H7 (cell line): ENCODE measurements around the gene GNG13. TPM values are rescaled to one million over a fixed set of nuclear protein-coding genes. Genes with fewer than 3 reads are reported as not detected.

Experiments used
- DNase-seq: peaks from one replicate; pipeline ENCODE4 v3.0.0; 2012
- H3K27me3 ChIP-seq: 2 replicates; pipeline ENCODE4 v1.6.0; 2011; ENCODE audit warnings: mild to moderate bottlenecking, low read length; ENCODE audit not compliant: control insufficient read depth, insufficient read depth
- H3K36me3 ChIP-seq: replicated peaks from 2 replicates; pipeline ENCODE4 v1.5.1; 2011; ENCODE audit warnings: low read length; ENCODE audit not compliant: control insufficient read depth, insufficient read depth
- H3K4me3 ChIP-seq: 2 replicates; pipeline ENCODE4 v1.5.1; 2011; ENCODE audit warnings: low read depth, mild to moderate bottlenecking, control low read depth, low read length, moderate library complexity; ENCODE audit not compliant: insufficient read depth
- total RNA-seq: library from RNA; depleted of rRNA; stranded (reverse); fragments of >200 nt; shearing (Covaris generic); gene quantifications from 2 replicates; pipeline ENCODE4 v1.2.3, GENCODE V29; 2014

GNG13 gene
- total RNA-seq, 1 experiment from 2014 or later, result not detected

DNA sequence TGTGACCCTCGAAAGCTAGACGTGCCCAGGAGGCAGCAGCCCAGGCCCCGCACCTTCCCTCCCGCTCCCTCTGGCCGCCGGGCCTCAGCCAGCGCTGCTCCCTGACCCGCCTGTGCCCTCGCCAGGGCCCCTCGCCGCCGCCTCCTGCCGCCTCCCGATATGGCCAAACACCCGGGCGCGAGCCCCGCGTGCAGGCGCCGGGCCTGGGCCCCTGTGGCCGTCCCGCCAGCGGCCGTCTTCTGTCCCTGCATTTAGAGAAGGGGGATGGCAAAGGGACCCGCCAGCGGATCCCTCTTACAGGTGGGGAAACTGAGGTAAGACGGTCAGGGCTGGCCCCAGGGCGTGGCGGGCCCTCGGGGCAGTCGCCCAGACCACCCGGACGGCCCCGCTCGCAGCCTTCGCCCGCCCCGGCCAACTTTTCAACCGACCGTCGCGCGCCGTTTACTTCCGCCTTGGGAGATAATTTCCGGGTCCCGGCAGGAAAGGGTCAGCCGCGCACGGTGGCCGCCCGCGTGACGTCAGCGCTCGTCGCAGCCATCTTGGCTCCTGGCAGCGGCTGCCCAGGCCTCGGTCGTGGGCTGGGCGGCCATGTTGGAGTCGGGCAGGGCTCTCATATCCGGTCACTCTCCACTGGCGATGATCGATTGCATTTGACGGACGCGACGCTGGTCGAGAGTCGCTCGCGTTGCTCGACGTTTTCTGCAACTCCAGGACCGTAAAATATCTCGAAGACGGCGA is 7.0 kb upstream of the GNG13 start:
- Histone ChIP-seq H3K36me3 (no peaks in the 10 kb centered on the region), H3K27me3 (peaks cover 5% of the 10 kb centered on the region; the same call in 1 of the 2 replicates), H3K4me3 (peak overlapping the region; percentile 69)
- DNase-seq, result peak; percentile 96

DNA sequence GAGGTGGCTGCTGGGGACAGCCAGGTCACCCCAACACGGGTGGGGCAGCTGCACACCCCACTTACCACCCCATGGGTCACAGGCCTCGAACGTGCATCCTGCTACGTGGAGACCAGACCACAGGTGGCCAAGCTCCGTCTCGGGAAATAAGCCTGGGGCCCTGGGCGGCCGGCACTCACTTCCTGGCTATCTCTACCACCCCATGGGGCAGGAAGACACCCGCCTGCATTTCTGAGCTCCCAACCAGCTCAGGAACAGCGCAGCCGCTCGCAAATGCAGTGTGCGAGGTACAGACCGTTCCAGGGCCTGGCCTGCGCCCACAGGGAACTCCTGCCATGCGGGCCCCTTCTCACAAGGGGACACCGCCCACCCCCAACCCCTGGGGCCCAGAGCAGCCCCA is 4.9 kb upstream of the GNG13 start:
- H3K36me3 ChIP-seq, result no peaks in the 10 kb centered on the region
- no peak for DNase-seq
- H3K27me3 ChIP-seq, result peaks cover 7% of the 10 kb centered on the region
- no peak overlapping the region for H3K4me3 ChIP-seq

DNA sequence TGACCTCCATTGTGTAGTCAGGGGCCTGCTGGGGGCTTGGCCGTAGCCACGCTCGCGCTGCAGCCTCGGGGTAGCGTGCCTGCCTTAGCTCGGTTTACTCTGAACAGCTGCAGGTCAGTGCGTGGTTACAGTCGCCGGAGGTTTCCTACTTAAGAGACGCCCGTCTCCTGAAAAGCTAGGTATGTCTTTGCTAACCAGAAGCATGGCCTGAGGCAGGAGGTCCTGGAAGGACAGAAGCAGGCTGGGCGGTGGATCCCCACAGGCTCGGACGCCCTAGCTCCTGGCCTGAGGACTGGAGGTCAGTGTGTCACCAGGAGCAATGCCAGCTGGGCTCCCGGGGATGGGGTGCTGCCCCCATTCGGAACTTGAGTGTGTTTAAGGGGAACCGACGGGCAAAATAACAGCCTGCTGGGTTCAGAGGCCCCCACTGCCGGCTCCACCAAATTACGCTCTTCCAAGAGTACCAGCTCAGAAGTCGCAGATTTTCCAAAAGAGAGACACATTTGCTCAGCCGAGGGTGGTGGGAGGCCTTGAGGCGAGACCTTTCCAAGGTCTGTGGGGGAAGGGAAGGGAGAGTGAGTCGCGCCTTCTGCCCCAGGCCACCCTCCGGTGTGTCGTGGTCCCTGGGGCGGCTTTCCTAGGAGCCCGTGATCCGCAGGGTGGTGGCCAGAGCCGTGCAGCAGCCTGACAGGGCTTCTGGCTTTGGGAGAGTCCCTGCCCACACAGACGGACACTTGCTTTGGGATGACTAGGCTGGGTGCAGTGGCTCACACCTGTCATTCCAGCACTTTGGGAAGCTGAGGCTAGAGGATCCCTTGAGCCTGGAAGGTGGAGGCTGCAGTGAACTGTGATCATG is 3.9 kb upstream of the GNG13 start:
- no peaks in the 10 kb centered on the region for H3K36me3 ChIP-seq
- peak; percentile 69 for DNase-seq
- H3K27me3 ChIP-seq, result peaks cover 10% of the 10 kb centered on the region
- no peak overlapping the region for H3K4me3 ChIP-seq

DNA sequence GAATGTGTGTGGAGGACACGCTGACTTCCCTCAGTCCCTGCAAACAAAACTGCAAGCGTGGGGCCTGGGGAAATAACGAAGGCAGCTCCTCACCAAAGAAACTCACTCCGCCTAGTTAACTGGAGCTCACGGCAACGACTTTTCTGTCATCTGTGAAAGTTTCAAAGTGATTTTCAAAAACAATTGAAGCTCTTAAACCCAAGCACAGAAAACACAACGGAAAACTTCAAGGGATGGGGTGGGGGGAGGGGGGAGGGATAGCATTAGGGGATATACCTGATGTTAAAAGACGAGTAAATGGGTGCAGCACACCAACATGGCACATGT is 3.2 kb upstream of the GNG13 start:
- Histone ChIP-seq H3K27me3 (peaks cover 12% of the 10 kb centered on the region), H3K36me3 (no peaks in the 10 kb centered on the region), H3K4me3 (no peak overlapping the region)
- DNase-seq, result no peak

DNA sequence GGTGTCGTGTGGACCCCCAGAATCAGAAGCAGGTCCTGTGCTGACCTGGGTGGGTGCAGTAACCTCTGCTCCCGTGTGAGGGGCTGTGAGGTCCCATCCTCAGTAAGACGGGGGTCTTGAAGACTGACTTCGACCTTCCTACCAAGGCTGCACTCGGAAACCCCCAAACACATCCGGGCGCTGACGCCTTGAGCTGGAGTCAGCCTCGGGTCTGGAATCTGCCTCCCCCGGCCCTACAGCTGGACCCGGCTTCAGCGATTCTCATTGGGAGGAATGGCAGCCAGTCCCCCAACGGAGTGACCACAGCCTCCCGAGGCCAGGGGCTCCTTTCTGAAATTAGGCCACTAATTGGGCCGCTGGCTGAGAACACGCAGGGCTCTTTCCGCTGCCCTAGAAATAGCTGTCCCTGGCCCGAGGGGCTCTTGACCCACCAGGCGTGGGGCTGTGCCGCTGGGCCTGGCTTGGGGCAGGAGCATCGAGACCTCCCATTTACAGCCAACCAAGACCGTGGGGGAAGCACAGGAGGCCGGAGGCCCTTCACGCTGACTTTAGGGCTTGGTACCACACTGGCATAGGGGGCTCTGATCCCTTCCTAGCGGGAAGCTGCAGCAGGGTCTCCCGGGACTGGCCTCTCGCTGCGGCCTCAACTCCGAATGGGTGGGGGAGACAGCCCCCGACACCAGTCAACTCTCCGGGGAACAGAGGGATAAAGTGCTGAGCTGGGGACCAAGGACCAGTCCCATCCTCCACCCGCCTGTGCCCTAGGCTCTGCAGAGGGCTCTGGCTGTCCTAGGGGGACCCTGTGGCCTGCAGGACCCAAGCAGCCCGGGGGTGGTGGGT is 2.6 kb upstream of the GNG13 start:
- H3K36me3 ChIP-seq, result no peaks in the 10 kb centered on the region
- H3K4me3 ChIP-seq, result no peak overlapping the region
- peak; percentile 73 for DNase-seq
- H3K27me3 ChIP-seq, result peaks cover 12% of the 10 kb centered on the region

DNA sequence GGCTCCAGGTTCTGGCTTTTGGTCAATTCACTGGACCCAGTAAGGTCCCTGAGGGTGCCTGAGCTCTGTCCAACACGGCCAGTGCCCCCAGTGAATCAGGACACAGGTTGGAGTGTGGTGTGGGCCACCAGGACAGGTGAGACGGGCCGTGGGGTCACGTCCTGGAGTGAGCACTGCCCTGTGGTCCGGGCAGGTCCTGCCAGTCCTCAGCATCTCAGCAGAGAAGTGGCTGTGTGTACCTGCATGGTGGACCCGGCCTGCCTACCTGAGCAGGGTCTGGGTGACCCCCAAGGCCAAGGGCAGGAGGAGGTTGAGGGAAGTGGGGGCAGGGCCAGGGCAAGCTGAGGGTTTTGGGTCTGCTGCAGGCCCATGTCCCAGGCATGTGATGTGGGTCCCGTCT is 1.9 kb upstream of the GNG13 start:
- Histone ChIP-seq H3K36me3 (peaks cover 2% of the 10 kb centered on the region), H3K27me3 (peaks cover 12% of the 10 kb centered on the region), H3K4me3 (no peak overlapping the region)
- no peak for DNase-seq

DNA sequence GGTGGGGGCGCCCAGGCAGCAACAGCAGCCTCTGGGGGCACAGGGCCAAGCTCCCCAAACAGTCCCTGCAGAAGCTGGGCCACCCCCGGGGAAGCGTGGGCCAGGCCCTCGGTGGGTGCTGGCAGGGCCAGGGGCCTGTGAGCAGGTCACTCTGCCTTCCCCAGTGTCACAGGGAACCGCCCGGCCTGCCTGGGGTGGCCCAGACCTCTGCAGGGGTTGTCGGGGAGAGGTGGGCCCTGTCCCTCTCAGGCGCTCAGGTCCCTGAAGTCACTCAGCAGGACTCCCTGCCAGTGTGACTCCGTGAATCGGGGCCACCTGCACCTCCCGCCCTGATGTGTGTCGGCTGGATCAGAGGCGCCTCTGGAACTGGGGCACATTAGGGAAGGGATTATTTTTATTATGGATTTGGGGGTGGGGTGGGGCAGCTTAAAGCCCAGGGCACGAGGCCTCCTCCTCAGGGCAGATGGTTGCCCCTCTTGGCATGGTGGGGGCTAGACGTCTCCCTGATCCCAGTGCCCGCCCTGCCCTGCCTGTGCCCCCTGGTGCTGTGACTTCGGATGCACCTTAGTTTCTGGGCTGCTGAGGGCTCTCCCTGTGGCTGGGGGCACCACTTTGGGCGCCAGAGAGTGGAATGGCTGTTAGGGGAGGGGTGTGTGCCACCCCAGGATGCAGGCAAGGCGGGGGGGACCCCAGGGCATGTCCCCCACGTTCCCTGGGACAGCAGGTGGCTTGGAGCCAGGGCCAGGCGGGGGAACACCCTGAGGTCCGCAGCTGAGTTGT is 1.2 kb upstream of the GNG13 start:
- DNase-seq, result peak; percentile 74
- H3K27me3 ChIP-seq, result peaks cover 12% of the 10 kb centered on the region
- H3K4me3 ChIP-seq, result no peak overlapping the region
- peaks cover 2% of the 10 kb centered on the region for H3K36me3 ChIP-seq

DNA sequence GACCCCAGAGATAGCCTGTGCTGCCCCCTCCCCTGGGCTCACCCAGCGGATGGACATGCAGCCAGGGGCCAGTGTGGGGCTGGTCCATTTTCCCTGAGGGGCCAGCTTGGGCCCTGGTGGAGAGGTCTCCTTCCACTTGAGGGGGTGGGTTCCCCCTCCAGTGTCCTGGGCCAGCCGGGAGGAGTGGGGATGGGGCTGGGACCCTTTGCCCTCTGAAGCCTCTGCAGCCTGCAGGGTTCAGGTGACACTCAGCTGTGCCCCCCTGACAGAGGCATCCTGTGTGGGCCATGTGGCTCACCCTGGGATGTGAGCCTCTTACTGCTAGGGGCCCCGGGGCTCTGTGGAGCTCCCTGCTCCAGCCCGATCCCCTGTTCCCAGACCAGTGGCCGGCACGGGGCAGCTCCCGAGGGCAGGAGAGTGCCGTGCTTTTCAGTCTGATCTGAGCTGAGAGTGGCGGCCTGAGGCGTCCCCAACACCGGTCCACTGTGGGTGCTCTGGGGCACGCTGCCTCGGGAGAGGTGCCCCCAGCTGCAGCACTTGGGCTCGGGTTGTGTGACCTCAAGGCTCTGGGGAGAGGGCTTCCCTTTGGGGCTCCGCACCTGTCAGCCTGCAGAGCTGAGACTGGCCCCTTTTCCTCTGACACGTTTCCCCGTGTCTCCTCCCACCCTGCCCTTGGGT is 439 bp upstream of the GNG13 start:
- peak; percentile 84 for DNase-seq
- Histone ChIP-seq H3K4me3 (no peak overlapping the region; the same call in 1 of the 2 replicates), H3K36me3 (peaks cover 5% of the 10 kb centered on the region), H3K27me3 (peaks cover 12% of the 10 kb centered on the region)

DNA sequence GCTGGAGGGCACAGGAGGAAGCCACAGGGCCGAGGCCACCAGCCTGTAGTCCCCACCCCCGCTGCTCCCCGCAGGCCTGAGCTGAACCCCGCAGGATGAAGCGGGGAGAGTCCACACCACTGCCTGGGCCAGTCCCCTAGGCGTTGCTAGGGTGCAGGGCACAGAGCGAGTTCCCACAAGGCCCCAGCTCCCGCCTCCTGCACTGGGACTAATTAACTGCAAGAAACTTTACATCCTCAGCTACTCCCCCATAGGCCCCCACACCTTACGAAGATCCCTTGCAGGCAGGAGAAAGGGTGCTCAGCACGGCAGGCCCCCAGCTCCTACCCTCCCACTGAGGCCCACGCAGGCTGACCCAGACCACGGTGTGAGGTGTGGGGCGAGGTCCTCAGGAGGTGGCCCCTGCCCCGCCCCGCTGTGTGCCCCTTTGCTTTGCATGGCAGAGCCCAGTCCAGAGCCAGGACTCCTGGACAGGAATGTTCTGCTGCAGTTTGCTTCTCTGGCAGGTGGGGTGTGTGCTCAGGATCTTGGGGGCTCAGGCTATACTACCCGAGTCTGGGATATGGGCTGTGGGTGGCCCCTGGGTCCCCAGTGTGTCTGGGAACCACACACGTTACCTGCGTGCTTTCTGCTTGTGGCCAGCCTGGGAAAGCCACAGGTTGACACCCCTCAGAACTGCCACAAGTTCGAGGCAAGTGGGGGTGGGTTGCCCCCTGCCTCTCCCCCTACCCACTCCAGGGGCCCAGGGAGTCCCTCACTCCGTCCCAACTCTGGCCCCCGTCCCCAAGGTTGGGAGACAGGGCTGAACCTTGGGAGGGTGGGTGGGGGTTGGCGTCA is 1.2 kb downstream of the GNG13 start:
- DNase-seq, result peak; percentile 66
- peaks cover 12% of the 10 kb centered on the region for H3K27me3 ChIP-seq
- no peak overlapping the region for H3K4me3 ChIP-seq
- peaks cover 5% of the 10 kb centered on the region for H3K36me3 ChIP-seq

DNA sequence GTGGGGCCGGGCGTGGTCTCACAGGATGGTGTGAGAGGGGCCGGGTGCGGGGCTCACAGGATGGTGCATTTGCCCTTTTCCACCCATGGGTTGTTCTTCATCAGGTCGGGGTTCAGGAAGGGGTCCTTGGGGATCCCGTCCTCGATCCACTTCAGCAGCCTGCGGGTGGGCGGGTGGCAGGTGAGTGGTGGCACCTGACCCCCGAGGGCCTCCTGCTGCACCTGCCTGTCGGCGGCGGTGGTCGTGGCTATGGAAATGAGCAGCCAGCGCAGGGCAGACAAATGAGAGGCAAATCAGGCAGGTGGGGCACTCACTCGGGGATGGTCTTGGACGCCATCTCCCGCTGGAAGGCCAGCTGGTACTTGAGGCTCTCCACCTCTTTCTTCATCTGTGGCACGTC is 1.9 kb downstream of the GNG13 start:
- Histone ChIP-seq H3K27me3 (peaks cover 12% of the 10 kb centered on the region), H3K36me3 (peaks cover 5% of the 10 kb centered on the region), H3K4me3 (no peak overlapping the region)
- no peak for DNase-seq

DNA sequence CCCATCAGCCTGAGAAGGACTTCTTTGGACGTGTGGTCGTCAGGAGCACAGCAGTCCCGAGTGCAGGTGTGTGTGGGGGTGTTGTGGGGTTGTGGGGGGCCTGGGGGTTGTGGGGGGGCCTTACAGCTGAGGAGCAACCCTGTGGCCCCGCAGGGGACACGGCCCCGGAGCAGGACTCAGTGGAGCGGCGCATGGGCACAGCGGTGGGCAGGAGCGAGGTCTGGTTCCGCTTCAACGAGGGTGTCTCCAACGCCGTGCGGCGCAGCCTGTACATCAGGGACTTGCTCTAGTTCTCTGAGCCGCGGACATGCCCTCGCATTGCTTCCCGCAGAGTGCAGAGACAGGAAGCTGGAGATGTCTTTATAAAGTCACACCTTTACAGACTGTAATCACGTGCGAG is 2.8 kb downstream of the GNG13 start:
- Histone ChIP-seq H3K36me3 (peaks cover 5% of the 10 kb centered on the region), H3K4me3 (no peak overlapping the region), H3K27me3 (peaks cover 9% of the 10 kb centered on the region)
- DNase-seq, result no peak

DNA sequence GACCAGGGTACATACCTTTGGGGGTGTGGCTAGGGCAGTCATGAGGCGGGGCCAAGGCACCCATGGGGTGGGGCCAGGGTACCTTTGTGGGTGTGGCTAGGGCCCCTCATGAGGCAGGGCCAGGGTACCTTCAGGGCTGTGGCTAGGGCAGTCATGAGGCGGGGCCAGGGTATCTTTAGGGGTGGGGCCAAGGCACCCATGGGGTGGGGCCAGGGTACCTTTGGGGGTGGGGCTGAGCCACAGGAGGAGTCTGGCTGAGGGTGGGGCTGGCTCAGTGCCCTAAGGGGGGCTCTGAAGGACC is 3.5 kb downstream of the GNG13 start:
- Histone ChIP-seq H3K27me3 (peaks cover 9% of the 10 kb centered on the region), H3K36me3 (peaks cover 5% of the 10 kb centered on the region), H3K4me3 (no peak overlapping the region)
- DNase-seq, result peak; percentile 96
